Nephron progenitor cell (in vitro differentiated cells): ENCODE results near the gene ZNF79.

ENCODE experiments used
- DNase-seq: peaks from one replicate; pipeline ENCODE4 v3.0.0; 2021
- H3K27ac Mint-ChIP-seq: 2 replicates; pipeline ENCODE4 v1.8.0; 2021; ENCODE audit warnings: mild to moderate bottlenecking, moderate library complexity, mixed read lengths
- H3K27me3 Mint-ChIP-seq: 2 replicates; pipeline ENCODE4 v1.8.0; 2021; ENCODE audit warnings: mild to moderate bottlenecking, low read depth, mixed read lengths; ENCODE audit not compliant: poor library complexity
- H3K36me3 Mint-ChIP-seq: 2 replicates; pipeline ENCODE4 v1.8.0; 2021; ENCODE audit warnings: low read depth, mixed read lengths
- H3K4me1 Mint-ChIP-seq: 2 replicates; pipeline ENCODE4 v1.8.0; 2021; ENCODE audit warnings: mixed read lengths
- H3K4me3 Mint-ChIP-seq: 2 replicates; pipeline ENCODE4 v1.8.0; 2021; ENCODE audit warnings: mild to moderate bottlenecking, moderate library complexity, mixed read lengths
- H3K9me3 Mint-ChIP-seq: 2 replicates; pipeline ENCODE4 v1.8.0; 2021; ENCODE audit warnings: mild to moderate bottlenecking, moderate library complexity, mixed read lengths
- TF ChIP-seq, protein P1 (sequence below): fragments of 200-600 bp; sonication (generic); IDR thresholded peaks from 2 replicates; pipeline ENCODE4 v1.5.0; 2021; ENCODE audit warnings: antibody characterized with exemption

The ZNF79 gene

DNA sequence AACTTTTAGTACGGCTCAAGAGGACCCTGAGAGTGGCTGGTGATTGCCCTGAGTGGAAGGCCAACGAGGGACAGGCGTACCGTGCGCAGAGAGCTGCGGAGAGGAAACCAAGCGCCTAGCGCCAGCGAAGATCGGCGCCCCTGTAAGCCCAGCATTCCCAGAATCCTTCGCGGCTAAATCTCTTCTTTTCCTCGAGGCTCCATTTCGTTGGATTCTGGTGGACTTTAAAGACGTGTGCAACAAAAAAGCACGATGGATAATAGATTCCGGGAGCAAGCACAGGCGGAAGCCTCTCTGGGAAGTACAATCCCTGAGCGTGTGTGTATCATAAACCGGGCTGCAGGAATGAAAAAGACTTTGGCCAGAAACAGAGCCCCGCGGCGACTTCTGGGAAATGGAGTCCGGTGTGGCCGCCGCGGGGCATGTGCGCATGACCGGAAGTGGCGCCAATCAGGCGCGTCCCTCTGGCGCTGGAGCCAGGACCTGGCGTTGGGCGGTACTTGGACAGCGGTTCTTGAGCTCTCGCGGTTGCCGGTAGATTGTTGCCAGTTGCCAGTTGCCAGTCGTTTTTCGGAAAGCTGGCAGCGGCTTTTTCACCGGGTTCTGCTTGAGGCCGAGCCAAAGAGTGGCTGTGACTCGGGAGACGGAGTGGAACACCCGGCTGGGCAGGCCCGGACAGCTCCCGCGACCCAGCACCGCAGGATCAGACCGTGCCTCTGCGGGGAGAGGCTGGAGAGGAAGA, at the start of gene ZNF79:
Gene ZNF79, plus strand, starts transcription at position 449 of the 742 bp plus-strand sequence. CDS start 406 bp downstream, outside the sequence.
- peak within 1 kb of the TSS; percentile 99 for H3K4me3 Mint-ChIP-seq
- no peaks in the 10 kb centered on the region for H3K9me3 Mint-ChIP-seq
- peaks cover 7% of the 10 kb centered on the region for H3K27me3 Mint-ChIP-seq
- peak; percentile 95 for DNase-seq
- H3K36me3 Mint-ChIP-seq: peaks cover 15% of the 10 kb centered on the region
- H3K27ac Mint-ChIP-seq: peak within 1 kb of the TSS; percentile 99
- TF ChIP-seq, protein P1, sequence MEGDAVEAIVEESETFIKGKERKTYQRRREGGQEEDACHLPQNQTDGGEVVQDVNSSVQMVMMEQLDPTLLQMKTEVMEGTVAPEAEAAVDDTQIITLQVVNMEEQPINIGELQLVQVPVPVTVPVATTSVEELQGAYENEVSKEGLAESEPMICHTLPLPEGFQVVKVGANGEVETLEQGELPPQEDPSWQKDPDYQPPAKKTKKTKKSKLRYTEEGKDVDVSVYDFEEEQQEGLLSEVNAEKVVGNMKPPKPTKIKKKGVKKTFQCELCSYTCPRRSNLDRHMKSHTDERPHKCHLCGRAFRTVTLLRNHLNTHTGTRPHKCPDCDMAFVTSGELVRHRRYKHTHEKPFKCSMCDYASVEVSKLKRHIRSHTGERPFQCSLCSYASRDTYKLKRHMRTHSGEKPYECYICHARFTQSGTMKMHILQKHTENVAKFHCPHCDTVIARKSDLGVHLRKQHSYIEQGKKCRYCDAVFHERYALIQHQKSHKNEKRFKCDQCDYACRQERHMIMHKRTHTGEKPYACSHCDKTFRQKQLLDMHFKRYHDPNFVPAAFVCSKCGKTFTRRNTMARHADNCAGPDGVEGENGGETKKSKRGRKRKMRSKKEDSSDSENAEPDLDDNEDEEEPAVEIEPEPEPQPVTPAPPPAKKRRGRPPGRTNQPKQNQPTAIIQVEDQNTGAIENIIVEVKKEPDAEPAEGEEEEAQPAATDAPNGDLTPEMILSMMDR: no peak
- H3K4me1 Mint-ChIP-seq: peaks cover 50% of the 10 kb centered on the region

DNA sequence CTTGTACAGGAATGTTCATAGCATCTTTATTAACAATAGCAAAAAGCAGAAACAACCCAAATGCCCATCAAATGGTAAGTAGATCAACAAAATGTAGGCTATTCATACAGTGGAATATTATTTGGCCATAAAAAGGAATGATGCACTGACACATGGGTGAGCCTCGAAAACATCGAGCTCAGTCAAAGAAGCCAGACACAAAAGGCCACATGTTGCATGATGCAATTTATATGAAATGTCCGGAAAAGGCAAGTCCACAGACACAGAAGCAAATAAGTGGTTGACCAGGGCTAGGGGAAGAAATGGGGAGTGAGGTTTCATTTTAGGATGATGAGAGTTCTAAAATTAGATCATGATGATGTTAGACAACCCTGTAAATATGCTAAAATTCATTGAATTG, 43.7 kb upstream of the ZNF79 start:
- TF ChIP-seq, protein P1: no peak
- H3K36me3 Mint-ChIP-seq: no peaks in the 10 kb centered on the region
- no peak overlapping the region for H3K27ac Mint-ChIP-seq
- no peak overlapping the region for H3K4me3 Mint-ChIP-seq
- H3K27me3 Mint-ChIP-seq: peaks cover 19% of the 10 kb centered on the region
- DNase-seq: no peak
- peaks cover 18% of the 10 kb centered on the region for H3K4me1 Mint-ChIP-seq
- H3K9me3 Mint-ChIP-seq: peaks cover 18% of the 10 kb centered on the region

- Mint-ChIP-seq H3K4me1 (peaks cover 31% of the 10 kb centered on the region), H3K4me3 (no peak overlapping the region), H3K27me3 (peaks cover 16% of the 10 kb centered on the region), H3K9me3 (peaks cover 18% of the 10 kb centered on the region), H3K27ac (no peak overlapping the region), H3K36me3 (no peaks in the 10 kb centered on the region)
- TF ChIP-seq, protein P1: no peak
- DNase-seq: no peak
These were observed 41.6 kb upstream of the ZNF79 start for GRCh38 chr9:127382541-127382940.

DNA sequence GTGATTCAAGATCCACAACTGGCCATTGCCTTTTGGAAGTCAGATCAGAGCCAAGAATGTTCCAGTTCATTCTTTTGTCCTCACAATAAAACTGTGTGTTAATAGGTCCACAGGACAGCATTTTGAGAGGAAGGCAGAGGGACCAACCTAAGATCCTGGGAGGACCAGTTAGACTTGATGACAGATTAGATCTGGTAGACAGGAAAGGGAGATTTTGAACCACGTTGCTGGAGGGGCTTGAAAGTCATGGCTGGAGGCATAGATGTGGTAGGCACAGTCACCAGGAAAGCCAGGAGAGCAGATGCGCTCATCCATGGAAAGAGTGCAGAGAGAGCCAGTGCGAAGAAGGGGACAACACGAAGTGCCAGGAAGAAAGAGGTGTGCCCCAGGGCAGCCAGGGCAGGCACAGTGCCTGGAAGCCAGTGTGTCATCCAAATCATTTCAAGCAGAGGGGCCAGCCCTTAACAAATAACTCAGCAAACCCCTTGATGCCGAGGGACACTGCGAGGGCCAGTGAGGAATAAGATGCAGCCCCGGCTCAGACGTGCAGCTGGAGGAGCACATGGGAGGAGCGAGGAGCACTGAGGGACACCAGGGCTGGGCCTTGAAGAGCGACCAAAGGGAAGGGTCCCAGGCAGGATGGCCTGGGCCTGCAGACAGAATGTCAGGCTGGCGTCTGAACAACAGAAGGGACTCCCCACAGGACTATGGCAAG, 40.0 kb upstream of the ZNF79 start:
- Mint-ChIP-seq H3K4me1 (peaks cover 44% of the 10 kb centered on the region), H3K4me3 (no peak overlapping the region), H3K27ac (no peak overlapping the region), H3K27me3 (peaks cover 8% of the 10 kb centered on the region), H3K9me3 (peaks cover 14% of the 10 kb centered on the region), H3K36me3 (no peaks in the 10 kb centered on the region)
- TF ChIP-seq, protein P1: no peak
- DNase-seq: no peak

GRCh38 chr9:127384901-127385300, 39.3 kb upstream of the ZNF79 start:
- Mint-ChIP-seq H3K27me3 (peaks cover 9% of the 10 kb centered on the region), H3K27ac (no peak overlapping the region), H3K4me3 (no peak overlapping the region), H3K9me3 (peaks cover 7% of the 10 kb centered on the region), H3K36me3 (no peaks in the 10 kb centered on the region), H3K4me1 (peaks cover 49% of the 10 kb centered on the region)
- TF ChIP-seq, protein P1: no peak
- no peak for DNase-seq
